Lower leg skin (tissue), 4 donors: ENCODE measurements around the gene TBX19. TPM values are rescaled to one million over a fixed set of nuclear protein-coding genes. Genes with fewer than 3 reads are reported as not detected.
"Not testable (repeated sequence)": the region's sequence is repeated elsewhere in the genome, so short reads cannot be mapped to it uniquely, and the experiment has no call there.

Experiments used
- DNase-seq, 2 donors: peaks; one replicate each; pipeline ENCODE4 v3.0.0-alpha.2; 2019; ENCODE audit warnings: low spot score in 2 of 2
- H3K4me3 ChIP-seq: fragments of 200-600 bp; sonication (generic); 2 replicates; pipeline ENCODE4 v1.5.1; 2017; ENCODE audit warnings: mild to moderate bottlenecking, low read depth; ENCODE audit not compliant: poor library complexity, severe bottlenecking
- CTCF ChIP-seq, 3 donors: fragments of 450-650 bp; IDR thresholded peaks; one replicate each; pipeline ENCODE4 v1.5.1; 2016; ENCODE audit warnings: antibody characterized with exemption in 3 of 3, mild to moderate bottlenecking in 3 of 3, moderate library complexity in 2 of 3
- POLR2A ChIP-seq, 2 donors: fragments of 450-650 bp; IDR thresholded peaks; one replicate each; pipeline ENCODE4 v1.6.1; 2016 to 2017; ENCODE audit warnings: antibody characterized with exemption in 2 of 2, mild to moderate bottlenecking in 1 of 2, moderate library complexity in 1 of 2
- WGBS, 2 donors: methylation state at CpG; one replicate each; pipeline ENCODE4 v1.1.5; 2018; 5-methylcytosine and 5-hydroxymethylcytosine counted together
- intact Hi-C: fragments of 100-400 bp; cut with DNase I; formaldehyde crosslinking; loops from one replicate; pipeline ENCODE4 v1.15.0; 2023; ENCODE audit warnings: low total_unique reads
- total RNA-seq, 4 donors: library from RNA; depleted of rRNA; stranded (reverse); fragments of >200 nt; gene quantifications; one replicate each; pipeline ENCODE4 v1.1.0, GENCODE V29; 2016

Gene TBX19
- total RNA-seq, 4 donors from 2014 or later, result 1.8 to 7.5 (median 3.5) TPM

DNA sequence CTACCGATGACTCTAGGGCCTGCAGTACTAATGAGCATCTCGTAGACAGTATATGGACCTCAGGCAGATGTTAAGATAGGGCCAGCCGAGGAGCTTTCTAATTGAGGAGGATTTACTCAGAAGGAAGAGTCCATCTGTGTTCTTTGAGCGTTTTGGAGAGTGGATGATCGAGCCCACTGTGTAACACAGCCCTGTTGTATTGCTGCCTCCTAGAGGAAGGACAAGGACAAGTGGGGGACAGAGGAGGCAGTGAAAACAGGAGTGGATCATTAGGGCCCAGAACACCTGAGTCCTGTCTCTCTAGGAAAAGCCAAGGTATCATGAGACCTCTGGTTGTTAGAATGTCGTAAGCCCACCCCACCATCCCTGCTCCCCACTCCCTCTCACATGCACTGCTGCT, 62.9 kb downstream of the TBX19 start:
- no peak for TF ChIP-seq CTCF (IDR thresholded peaks at IDR 0.05)
- TF ChIP-seq POLR2A (IDR thresholded peaks at IDR 0.05), result no peak
- WGBS, 2 donors, result 90 to 91% methylated on average over 6 of the region's 6 CpGs
- DNase-seq, result no peak
- H3K4me3 ChIP-seq, result no peak overlapping the region
- intact Hi-C loops, result loop anchor here (10.0 kb wide), 1 partner anchor 231 kb away; the partner anchor contains the start of gene XCL1

- intact Hi-C loops, result loop anchor here (10.0 kb wide), 1 partner anchor 230 kb away; the partner anchor contains the start of gene XCL1
Observed at GRCh38 chr1:168344517-168344916, 63.8 kb downstream of the TBX19 start.

DNA sequence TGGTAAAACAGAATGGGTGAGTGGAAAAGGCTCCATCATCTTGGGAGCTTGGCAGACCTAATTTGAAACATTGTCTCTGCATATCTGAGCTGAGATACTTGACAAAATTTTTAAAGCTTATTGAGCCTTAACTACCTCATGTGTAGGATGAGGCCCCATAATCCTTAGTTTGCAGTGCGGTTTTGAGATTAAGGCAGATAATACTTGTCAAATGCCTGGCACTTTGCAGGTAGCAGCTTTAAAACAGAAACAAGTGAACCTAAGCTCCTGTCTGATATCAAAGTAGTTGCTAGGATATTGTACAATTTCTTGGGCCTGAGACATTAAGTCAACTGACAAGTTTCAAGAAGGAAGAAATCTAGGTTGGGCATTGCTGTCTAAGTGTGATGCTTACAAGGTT, 65.3 kb downstream of the TBX19 start:
- WGBS, 2 donors, result 91% methylated on average over 1 of the region's 1 CpG
- intact Hi-C loops, result loop anchor here (10.0 kb wide), 1 partner anchor 229 kb away; the partner anchor contains the start of gene XCL1

More at GRCh38 chr1:168344517-168344916, 63.8 kb downstream of the TBX19 start:
- no peak for DNase-seq
- 56 to 57% methylated on average over 4 of the region's 4 CpGs for WGBS, 2 donors
- TF ChIP-seq CTCF (IDR thresholded peaks at IDR 0.05) (no peak), POLR2A (IDR thresholded peaks at IDR 0.05) (no peak)
- H3K4me3 ChIP-seq, result no peak overlapping the region

GRCh38 chr1:168347630-168348029, 67.0 kb downstream of the TBX19 start:
- no peak overlapping the region for H3K4me3 ChIP-seq
- DNase-seq, result no peak
- intact Hi-C loops, result loop anchor here (10.0 kb wide), 1 partner anchor 227 kb away; the partner anchor contains the start of gene XCL1
- WGBS, 2 donors, result 100% methylated on average over 1 of the region's 1 CpG
- no peak for TF ChIP-seq CTCF (IDR thresholded peaks at IDR 0.05)

More for the DNA sequence above, 65.3 kb downstream of the TBX19 start:
- TF ChIP-seq CTCF (IDR thresholded peaks at IDR 0.05) (no peak), POLR2A (IDR thresholded peaks at IDR 0.05) (no peak)
- no peak overlapping the region for H3K4me3 ChIP-seq
- DNase-seq, result no peak

- intact Hi-C loops, result loop anchor here (10.0 kb wide), 1 partner anchor 227 kb away; the partner anchor contains the start of gene XCL1
- no peak overlapping the region for H3K4me3 ChIP-seq
- WGBS, 2 donors, result 70% methylated on average over 8 of the region's 8 CpGs
- no peak for TF ChIP-seq CTCF (IDR thresholded peaks at IDR 0.05)
- no peak for TF ChIP-seq POLR2A (IDR thresholded peaks at IDR 0.05)
- DNase-seq, result no peak
Observed at GRCh38 chr1:168348146-168348709, 67.6 kb downstream of the TBX19 start.

GRCh38 chr1:168354335-168355269, 73.9 kb downstream of the TBX19 start:
- H3K4me3 ChIP-seq, DNase-seq, intact Hi-C loops: not testable (repeated sequence)
- 95 to 96% methylated on average over 33 to 36 of the region's 36 CpGs for WGBS, 2 donors
